Activated CD4-positive, alpha-beta T cell treated with anti-CD3 and anti-CD28 coated beads, Interleukin-2, Interleukin-6, amounts not matched to agents 100 ng/mL and 50 ng/mL, durations not matched to agents 16 hours and 8 hours (primary cell): Measurements from ENCODE around the gene BCL2.

ENCODE experiments used
- DNase-seq: peaks from one replicate; pipeline ENCODE4 v3.0.0-alpha.2; 2020

The BCL2 gene

DNA sequence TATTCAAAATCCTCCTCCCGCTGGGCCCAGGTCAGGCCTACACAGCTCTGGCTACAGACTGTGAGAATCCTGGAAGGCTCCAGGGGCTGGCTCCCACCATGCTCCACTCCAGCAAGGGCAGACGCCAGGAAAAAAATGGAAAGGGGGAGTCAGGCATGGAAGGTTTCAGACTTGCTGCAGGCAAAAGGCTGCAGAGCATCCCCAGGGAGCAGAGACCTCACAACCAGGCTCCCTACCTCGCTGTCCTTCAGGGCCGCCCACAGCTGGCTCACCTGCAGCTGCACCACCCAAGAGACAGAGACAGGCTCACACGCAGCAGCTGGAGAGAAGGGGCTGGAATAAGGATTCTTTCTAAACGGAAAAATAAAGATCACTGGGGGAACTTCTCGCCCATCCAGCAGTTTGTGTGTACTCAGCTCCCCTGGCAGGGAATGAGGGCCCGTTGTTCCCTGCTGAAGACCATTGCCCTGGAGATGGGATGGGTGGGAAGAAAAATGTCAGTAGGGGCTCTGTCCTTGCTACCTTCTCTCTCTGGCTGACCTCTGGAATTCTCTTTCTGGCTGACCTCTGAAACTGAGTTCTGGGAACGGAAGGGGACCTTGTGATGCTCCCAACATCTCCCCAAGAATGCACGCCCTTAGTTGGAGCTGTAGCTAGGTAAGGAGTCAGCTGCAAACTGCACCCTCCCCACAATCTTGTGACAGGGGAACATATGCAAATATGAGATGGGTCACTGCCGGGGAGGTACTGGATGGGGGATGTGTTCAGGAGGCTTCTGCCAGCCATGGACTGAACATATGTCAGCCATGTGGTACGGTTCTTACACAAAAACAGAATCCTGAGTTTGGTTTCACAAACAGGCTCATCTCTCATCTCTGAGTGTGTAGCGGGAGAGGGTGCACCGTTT is 34.5 kb downstream of the BCL2 start:
- no peak for DNase-seq

DNA sequence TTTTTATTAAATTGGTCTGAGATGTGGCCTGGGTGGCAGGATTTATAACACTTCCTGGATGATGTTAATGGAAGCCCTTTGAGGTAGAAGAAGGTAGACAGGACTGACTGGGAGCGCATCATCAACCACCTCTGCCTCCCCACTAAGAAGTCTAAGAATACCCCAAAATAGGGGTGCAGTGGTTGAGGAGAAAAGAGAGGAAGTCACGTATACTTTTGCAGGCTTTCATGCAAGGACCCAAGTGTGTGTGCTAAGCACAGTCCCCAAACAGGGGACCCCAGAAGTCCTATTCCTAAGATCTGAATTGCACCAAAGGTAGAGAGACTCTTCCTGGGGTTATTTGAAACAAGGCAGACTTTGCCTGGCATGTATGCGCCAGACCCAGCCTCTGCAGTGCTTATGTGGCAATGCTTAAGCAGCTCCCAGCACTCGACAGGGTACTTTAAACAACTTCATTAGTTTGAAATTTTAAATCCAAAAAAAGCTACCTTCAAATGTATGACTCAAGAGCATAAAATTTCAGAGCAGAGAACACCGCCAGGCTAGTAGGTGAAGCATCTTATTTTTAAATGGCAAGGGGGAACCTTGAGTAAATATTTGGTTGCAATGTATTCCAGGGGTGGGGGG is 35.3 kb downstream of the BCL2 start:
- no peak for DNase-seq

DNA sequence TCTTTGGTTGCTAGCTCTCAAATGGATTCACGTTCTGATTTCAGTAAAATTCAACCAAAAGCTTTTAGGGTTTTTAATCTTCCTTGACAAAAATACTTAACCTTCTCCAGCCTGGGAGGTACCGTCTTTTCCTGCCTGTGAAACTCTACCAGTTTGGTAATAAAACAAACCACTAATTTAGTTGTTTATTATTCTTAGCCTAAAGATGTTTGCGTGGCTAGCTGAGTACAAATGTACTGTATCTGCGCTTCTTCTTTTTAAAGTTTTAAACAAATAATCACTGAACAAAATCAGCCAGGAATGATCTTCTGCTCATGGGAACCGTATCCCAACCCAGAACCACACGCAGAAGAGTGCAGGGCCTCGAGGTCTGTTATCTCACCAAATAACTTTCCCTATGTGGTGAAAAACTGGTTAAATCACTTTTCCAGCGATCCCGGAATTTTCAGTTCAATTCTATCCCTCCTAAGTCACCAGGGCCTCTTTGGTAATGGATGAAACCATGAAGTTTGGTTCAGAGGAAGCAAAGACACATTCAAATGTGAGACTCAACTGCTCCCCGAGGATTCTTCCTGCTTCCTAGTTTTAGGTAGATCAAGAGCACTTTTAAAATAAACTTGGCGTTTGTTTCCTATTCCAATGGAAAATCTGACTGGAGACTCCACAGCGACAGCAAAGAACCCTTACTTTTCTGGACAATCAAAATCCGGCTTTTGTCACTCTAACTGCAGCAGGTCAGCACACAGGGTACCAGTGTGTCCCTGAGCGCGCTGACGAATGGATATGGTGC is 36.1 kb downstream of the BCL2 start:
- no peak for DNase-seq

DNA sequence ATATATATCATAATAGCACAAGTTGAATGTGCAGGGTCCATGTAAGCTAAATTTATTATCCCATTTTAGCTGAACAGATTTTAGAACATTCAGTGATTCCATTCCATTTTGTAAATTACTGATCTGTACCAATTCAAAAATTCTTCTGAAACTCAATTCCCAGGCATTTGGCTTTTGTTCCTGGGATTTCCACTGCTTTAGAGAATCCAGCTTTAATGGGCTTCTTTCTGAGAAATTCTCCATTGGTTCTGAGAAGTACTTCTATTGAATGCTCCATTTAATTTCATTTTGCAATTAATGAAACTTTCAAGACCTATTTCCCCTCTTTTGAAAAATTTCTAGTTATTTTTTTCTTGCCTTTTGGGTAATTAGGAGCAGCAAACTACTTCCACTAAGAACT is 36.8 kb downstream of the BCL2 start:
- no peak for DNase-seq

DNA sequence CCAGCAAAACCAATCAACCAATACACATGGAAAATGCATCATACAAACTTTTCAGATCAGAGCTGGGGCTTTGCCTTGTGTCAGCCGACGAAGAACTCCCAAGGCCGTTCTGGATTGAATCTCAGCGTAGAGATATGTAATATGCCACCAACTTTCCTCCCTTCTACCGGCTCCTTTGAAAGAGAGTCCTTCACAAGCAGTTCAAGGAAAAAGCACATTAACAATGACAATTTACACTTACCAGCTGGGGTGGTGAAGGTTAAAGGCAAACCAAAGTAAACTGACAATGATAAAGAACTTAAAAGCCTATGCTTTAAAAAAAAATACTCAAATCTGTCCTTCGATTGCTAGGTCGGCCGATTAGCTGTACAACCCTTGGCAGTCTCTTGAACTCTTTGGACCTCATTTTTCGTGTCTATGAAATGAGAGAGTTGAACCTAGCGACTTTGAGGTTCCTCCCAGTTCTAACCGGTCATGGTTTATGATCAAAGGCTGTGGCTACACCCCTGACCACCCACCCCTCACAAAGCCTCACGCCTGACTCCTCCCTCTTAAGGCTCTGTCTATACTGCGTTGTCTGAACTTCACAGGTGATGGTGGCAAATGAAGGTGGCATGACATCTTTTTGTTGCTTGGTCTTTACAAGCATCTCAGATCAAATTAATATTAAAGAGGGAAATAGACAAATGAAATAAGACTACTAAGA is 46.2 kb downstream of the BCL2 start:
- DNase-seq: no peak

DNA sequence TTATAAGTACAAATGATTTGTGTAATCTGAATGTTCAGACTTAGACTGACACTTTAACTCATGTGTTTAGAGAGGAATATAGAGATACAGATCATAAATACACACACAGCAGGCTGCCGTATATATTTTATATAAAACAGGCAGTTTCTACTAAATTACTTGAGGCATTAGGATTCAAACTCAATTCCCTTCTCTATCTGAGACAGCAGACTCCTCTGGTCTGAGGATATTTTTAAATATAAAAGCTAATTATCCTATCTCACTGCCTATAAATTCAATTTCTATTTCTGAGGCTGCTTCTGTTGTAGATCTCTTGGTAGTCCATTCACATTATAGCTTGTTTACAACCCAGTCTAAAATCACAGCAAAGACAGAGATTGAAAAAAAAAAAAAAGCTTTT is 46.9 kb downstream of the BCL2 start:
- no peak for DNase-seq

DNA sequence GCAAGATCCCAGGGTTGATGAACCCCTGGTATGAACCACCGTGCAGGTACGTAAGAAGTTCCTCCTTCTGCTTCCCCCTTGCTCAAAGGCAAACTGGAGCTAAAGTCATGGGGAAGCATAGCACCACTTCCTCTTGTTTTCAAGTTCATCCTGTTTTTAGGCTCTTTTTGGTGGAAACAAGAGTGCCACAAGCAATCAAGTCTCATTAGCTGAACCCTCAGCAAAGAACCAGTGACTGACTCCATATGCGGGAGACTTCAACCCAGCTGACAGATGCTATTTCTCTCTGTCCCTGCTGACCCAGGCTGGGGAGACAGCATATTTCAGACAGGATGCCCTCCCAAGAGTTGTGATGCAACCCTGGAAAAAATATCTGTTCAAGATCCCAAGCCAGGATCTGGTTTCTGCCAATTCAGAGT is 47.7 kb downstream of the BCL2 start:
- no peak for DNase-seq

DNA sequence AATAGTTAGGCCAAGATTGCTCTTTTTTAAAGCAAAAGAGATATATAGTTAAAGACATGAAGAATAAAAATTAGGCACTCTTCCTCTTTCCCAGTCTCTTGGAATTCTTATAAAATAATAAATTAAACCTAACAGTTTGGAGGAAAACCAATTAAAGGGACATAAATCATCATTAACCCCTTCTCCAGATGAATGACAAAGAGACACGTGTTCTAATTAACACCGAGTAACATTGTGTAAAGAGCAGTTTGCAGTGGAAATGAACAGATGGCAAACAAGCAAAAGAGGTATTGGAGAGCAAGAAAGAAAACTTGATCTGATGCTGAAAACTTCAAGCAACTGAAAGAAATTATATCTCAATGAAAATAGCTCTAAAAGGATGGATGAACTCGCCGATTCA is 48.4 kb downstream of the BCL2 start:
- no peak for DNase-seq

DNA sequence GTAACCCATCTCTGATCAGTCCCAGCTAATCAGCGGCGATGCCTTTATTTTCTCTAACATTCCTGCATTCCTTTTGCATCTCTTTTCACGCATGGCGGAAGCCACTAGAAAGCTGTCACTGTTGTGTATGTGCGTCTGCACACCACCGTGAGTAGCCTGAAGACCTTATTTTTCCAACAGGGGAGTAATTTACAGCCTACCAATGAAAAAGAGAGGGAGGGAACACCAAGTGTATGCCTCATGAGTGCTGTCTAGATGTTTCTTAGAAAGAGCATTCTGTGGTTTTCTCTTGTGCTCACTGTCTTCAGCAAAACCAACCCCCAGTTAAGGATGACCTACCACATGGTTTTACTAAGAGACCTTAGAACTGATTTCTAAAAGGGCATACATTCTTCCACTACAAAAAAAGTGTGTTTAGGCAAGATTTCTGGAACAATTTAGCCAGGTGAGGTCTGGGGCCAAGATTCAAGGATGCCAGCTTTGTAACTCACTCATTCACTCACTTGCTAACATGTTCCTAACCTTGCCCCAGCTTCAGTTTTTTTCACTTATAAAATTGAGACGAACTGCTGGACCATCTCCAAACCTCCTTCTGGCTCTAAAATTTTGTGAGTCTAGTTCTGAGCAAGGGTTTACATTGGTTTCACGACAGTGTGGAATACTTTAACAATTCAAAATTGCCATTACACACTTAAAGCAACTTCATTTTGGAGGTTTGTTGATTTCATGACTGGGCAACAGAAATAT is 51.4 kb downstream of the BCL2 start:
- peak; percentile 41 for DNase-seq

DNA sequence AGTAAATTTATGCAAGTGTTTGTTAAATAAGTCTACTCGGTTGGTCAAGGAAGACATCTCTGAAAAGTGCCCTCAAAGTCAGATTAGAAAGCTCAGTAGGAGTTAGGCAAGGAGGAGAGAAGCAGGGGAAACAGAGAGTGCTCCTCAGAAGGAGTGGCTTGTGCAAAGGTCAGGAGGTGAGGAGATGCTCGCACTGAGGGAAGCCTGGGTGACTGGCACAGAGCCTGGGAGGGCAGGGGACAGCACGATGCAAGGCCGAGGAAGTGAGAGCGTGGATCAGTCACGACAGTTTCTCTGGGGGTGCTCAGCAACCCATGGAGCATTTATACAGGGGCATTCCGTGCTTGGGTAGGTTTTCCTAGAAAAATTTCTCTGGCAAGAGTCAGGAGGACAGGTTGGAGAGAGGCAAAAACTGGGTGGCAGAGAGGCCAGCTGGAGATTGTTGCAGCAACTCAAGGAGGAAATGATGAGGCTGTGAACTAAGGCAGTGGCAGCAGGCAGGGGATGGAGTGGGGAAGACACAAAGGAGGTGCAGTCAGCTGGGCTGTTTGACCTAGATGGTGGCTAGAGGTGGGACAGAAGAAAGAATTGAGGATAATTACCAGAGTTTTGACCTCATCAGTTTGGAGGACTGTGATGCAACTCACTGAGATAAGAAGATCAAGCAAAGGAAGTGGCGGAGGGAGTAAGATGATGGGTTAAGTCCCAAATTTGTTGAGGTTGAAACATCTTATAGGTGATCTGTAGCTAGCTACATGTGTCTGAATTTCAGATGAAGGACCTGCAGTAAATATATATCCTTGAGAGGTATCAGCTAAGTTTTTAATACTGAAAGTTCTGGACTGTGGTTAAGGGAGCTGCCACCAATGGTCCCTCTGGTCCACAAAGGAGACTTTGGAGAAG is 52.4 kb downstream of the BCL2 start:
- DNase-seq: no peak

DNA sequence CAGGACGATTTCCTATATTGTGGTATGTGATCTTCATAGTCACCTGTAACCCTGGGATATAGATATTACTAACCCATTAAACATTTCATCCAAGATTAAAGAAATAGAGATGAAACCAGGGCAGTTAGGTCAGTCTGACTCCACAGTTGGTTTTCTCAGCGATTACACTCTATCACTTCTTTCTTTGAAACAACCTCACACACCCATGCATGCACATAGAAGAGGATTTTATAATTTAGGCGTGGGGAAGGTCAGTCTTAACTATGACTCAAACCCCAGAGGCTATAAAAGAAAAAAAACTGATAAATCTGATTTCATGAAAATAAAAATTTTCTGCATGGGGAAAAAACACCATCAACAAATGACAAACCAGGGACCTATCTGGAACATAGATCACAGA is 54.2 kb downstream of the BCL2 start:
- no peak for DNase-seq

DNA sequence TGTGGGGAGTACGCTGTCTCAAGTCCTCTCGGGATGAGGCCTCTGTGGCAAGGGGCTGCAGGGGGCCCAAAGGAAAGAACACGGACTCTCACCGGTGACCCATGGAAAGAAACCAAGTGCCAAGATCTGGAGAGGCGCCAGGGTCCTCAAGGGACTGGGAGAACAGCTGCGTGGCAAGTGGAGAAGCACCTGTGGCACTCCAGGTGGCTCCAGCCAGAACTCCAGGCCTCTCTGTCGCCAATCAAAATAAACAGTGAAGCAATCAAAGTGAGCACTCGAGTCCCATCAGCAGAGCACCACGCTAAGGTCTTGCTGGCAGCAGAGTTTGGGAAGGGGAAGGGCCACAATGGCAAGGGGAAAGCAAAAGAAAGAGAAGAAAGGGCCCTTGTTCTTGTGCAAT is 54.7 kb downstream of the BCL2 start:
- no peak for DNase-seq

DNA sequence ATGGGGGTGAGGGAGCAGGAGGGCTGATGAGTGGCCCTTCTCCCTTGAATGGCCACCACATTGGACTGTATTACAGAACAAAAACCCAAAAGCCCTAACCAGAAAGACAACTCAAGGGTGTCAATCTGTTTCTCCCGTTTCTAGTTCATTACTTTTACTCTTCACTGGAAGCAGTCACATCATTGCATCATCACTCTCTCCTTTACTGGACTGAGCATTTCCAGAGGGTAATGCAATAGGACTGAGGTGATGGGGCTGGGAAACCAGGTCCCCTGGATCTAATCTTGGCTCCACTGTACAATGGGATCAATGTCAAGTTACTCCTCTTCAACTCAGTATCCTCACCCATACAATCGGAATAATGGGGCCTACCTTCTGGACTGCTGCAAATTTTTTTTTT is 56.1 kb downstream of the BCL2 start:
- no peak for DNase-seq

DNA sequence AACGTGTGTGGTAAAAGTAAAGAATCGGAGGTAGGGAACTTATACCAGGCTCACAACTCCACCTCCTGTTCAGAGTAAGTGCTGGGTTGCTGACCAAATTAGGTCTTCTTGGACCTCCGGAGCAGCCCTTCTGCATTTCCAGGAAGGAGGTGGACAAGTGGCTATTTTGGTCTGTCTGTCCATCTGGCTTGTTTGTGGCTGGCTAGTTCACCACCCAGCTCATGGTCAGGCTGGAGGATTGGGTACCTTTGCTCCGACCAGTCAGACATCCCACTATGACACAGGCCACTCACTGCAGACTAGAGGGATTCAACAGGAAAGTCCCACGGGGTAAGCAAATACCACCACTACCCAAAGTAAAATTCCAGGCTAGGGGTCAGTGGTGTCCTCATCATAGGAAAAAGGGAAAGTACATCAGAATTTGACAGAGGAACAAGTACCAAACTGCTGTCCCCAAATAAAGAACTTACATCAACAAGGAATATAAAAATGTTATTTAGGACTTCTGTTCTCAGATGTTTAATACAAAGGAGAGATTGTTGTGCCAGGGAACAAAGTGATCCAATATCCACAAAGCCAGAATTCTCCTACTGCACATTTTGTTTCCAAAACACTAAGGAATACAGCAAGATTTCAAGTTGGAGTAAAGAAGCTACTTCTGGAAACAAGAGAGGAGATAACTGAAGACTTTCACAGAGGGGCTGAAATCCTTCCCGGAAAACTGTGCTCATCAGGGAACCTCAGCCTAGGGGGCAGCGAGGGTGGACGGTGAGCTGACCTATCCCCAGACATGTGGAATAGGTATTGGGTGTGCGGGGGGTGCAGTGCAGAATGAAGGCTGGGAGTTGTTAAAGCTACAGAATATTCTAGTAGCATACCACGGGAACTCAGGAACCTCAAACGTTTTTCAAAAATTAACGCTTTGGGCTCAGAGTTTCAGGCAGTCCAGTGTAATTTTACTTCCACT is 56.9 kb downstream of the BCL2 start:
- no peak for DNase-seq

DNA sequence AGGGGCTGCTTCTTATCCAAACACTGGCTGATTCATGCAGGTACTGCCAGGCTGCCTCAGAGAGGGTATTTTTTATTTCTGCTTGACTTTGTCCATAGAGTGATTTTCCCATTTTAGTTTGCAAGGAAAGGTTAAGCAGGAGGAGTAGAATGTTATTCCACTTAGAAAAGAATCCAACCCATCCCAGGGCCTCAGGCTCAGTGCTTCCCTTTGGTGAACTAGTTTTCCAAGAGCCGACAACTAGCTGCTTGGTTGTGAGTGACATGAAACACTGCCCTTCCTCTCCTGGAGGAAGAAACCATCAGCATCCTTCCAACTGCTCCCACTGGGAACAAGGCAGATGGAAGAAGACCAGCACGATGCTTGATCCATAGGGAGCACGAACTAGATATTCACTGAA is 58.5 kb downstream of the BCL2 start:
- no peak for DNase-seq

DNA sequence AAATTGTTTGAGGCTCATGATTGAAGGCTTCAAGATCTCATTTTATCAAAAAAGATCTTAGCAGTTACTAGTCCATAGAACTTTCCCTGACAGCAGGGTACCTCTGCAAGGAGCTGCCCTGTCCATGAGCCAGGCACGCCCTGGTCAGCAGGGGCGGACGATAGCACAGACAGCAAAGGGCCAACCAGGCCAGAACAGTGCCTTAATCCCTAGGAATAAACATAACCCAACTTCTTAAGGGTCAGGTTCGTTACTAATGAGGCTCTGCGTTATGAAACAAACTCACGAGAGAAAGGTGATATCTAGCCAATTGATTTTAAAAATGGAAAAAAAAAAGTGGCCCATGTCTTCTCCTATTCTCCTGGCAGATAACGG is 59.2 kb downstream of the BCL2 start:
- DNase-seq: no peak

DNA sequence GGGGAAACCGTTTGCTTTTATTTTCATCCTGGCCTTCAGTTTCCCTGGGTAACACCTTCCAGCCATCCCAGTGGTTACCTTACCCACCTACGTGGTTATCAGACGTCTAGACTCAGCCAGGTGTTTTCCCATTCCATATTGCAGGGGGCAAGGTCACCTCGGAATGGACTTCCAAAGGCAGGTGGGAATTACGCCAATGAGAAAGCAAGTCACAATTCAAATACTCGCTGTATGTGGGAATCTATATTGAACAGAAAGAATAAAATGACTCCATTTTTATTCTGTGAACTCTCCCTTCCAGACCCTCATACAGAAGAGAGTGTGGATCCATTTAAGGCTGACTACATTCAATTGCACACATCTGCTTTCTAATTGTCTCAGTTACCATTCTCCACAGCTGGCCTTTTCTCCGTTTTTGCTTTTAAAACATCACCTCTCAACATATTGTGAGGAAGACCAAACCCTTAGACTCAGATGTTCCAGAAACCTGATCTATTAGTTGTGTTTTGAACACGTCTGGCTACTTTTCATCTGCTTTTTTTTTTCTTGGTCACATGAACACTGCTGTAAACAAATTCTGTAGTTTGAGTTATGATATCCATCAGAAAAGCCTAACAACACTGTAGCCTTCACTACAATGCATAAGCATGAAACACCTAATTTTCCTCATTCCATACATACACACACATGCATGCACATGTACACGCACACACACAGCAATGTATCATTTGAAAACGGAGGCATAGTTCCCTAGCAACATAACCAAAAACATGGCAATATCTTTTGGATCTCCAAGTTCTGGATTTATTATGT is 59.8 kb downstream of the BCL2 start:
- DNase-seq: no peak

DNA sequence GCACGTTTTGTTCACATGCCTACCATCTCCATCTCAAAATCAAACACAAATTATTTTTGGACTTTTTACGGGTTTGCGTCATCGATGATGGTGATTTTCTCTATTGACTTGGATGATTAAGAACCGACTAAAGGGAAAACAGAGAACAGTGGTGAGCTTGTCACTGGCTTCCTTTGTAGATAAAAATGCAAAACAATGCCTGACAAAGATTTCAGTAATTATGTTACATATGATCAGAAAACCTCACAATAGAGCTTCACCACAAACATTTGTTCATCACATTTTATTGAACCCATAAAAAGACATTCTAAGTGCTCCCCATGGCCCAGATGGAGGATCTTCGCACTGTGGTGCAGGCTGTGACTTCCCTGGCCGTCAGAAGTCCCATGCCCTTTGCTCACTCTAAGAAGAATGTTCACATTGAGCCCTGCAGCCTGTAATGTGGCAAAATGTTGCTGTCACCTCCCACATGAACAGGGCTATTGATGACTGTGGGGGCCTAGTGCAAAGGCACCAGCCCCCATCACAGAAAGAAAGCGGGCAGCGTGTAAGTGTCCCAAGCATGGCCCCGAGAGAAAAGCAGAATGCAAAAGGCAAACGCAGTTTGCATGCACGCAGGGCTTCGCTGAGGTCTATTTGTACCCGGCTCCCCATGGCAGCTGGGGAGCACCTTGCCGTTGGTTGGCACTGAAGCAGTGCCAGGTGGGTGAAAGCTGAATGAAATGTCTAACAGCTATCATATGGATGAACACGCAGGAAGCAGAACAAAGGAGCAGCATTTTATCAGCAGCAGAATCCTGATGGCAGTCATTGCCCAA is 60.6 kb downstream of the BCL2 start:
- no peak for DNase-seq
